HepG2 (cell line): Measurements from ENCODE around the gene STX4. TPM values are rescaled to one million over a fixed set of nuclear protein-coding genes. Genes with fewer than 3 reads are reported as not detected.

Experiments
- BRD4 ChIP-seq: sonication (generic); formaldehyde crosslinking; IDR thresholded peaks from 2 replicates; pipeline ENCODE4 v1.4.0; 2020; ENCODE audit warnings: missing genetic modification reagents
- GLMP ChIP-seq: sonication (generic); formaldehyde crosslinking; IDR thresholded peaks from 2 replicates; pipeline ENCODE4 v1.9.0; 2021; ENCODE audit warnings: missing genetic modification reagents, mild to moderate bottlenecking, borderline replicate concordance
- HMG20B ChIP-seq: conservative IDR thresholded peaks from 2 replicates; pipeline ENCODE4 v1.6.1; 2016; ENCODE audit warnings: missing genetic modification reagents, missing compliant biosample characterization
- HOXA9 ChIP-seq: sonication (generic); formaldehyde crosslinking; IDR thresholded peaks from 2 replicates; pipeline ENCODE4 v1.8.1; 2022; ENCODE audit warnings: missing genetic modification reagents, mild to moderate bottlenecking, moderate library complexity, borderline replicate concordance
- ISL2 ChIP-seq: sonication (generic); formaldehyde crosslinking; IDR thresholded peaks from 2 replicates; pipeline ENCODE4 v1.5.0; 2020; ENCODE audit warnings: missing genetic modification reagents
- KLF9 ChIP-seq: IDR thresholded peaks from 2 replicates; pipeline ENCODE4 v1.6.1; 2016; ENCODE audit warnings: low read depth
- MTA3 ChIP-seq: sonication (generic); formaldehyde crosslinking; IDR thresholded peaks from 2 replicates; pipeline ENCODE4 v1.4.0; 2020; ENCODE audit warnings: missing genetic modification reagents
- NFE2 ChIP-seq: sonication (generic); formaldehyde crosslinking; IDR thresholded peaks from 2 replicates; pipeline ENCODE4 v1.4.0; 2020; ENCODE audit warnings: missing genetic modification reagents
- RBAK ChIP-seq: sonication (generic); formaldehyde crosslinking; IDR thresholded peaks from 2 replicates; pipeline ENCODE4 v1.5.1; 2020; ENCODE audit warnings: mild to moderate bottlenecking, missing genetic modification reagents
- TEAD2 ChIP-seq: sonication (generic); formaldehyde crosslinking; IDR thresholded peaks from 2 replicates; pipeline ENCODE4 v1.9.0; 2021; ENCODE audit warnings: missing genetic modification reagents
- THYN1 ChIP-seq: sonication (generic); formaldehyde crosslinking; IDR thresholded peaks from 2 replicates; pipeline ENCODE4 v1.8.1; 2023; ENCODE audit warnings: low read depth, mild to moderate bottlenecking, moderate library complexity, missing genetic modification reagents, borderline replicate concordance
- TP53 ChIP-seq: sonication (generic); formaldehyde crosslinking; conservative IDR thresholded peaks from 2 replicates; pipeline ENCODE4 v1.4.0; 2020; ENCODE audit warnings: missing genetic modification reagents
- ZBTB14 ChIP-seq: sonication (generic); formaldehyde crosslinking; IDR thresholded peaks from 2 replicates; pipeline ENCODE4 v1.4.0; 2020; ENCODE audit warnings: missing genetic modification reagents
- ZNF225 ChIP-seq: sonication (generic); formaldehyde crosslinking; IDR thresholded peaks from 2 replicates; pipeline ENCODE4 v1.4.0; 2020; ENCODE audit warnings: mild to moderate bottlenecking, missing genetic modification reagents
- ZNF576 ChIP-seq: sonication (generic); formaldehyde crosslinking; IDR thresholded peaks from 2 replicates; pipeline ENCODE4 v1.4.0; 2020; ENCODE audit warnings: mild to moderate bottlenecking, missing genetic modification reagents
- polyA plus RNA-seq, 8 experiments: library from polyadenylated mRNA; depleted of rRNA in 3 of 8; stranded (reverse) in 7 of 8; unstranded in 1 of 8; fragments of >200 nt; fragmentation: Illumina TruSeq in 4 of 8; extraction: Trizol in 4 of 8; gene quantifications; 2 replicates each; pipeline versions ENCODE4 v1.2.1 to v1.2.3, GENCODE V29; 2011 to 2016; ENCODE audit warnings: low read depth in 4 of 8, missing spikeins in 1 of 8, mixed read lengths in 1 of 8; ENCODE audit not compliant: insufficient read depth in 1 of 8
- total RNA-seq, 5 experiments: library from RNA; depleted of rRNA; stranded (reverse); fragments of >200 nt; fragmentation: Illumina TruSeq; extraction: Trizol; gene quantifications; 2 replicates each; pipeline ENCODE4 v1.2.3, GENCODE V29; 2016; ENCODE audit warnings: low read depth in 1 of 5
- TF ChIP-seq, protein P1 (sequence below): sonication (generic); formaldehyde crosslinking; IDR thresholded peaks from 2 replicates; pipeline ENCODE4 v1.8.1; 2022; ENCODE audit warnings: low read depth, mild to moderate bottlenecking, missing genetic modification reagents
- TF ChIP-seq, protein P2 (sequence below): sonication (generic); formaldehyde crosslinking; IDR thresholded peaks from 2 replicates; pipeline ENCODE4 v1.4.0; 2020; ENCODE audit warnings: missing genetic modification reagents
- TF ChIP-seq, protein P3 (sequence below): sonication (generic); formaldehyde crosslinking; IDR thresholded peaks from 2 replicates; pipeline ENCODE4 v1.5.1; 2020; ENCODE audit warnings: mild to moderate bottlenecking, missing genetic modification reagents, moderate library complexity
- TF ChIP-seq, protein P4 (sequence below): sonication (generic); formaldehyde crosslinking; IDR thresholded peaks from 2 replicates; pipeline ENCODE4 v1.8.1; 2023; ENCODE audit warnings: mild to moderate bottlenecking, moderate library complexity, missing genetic modification reagents

STX4 gene
- total and polyA plus RNA-seq, 2 of the 13 experiments (the other 11 are each of a cell fraction or from before 2014, with no cell fraction given), result 29.2 to 34.6 TPM

DNA sequence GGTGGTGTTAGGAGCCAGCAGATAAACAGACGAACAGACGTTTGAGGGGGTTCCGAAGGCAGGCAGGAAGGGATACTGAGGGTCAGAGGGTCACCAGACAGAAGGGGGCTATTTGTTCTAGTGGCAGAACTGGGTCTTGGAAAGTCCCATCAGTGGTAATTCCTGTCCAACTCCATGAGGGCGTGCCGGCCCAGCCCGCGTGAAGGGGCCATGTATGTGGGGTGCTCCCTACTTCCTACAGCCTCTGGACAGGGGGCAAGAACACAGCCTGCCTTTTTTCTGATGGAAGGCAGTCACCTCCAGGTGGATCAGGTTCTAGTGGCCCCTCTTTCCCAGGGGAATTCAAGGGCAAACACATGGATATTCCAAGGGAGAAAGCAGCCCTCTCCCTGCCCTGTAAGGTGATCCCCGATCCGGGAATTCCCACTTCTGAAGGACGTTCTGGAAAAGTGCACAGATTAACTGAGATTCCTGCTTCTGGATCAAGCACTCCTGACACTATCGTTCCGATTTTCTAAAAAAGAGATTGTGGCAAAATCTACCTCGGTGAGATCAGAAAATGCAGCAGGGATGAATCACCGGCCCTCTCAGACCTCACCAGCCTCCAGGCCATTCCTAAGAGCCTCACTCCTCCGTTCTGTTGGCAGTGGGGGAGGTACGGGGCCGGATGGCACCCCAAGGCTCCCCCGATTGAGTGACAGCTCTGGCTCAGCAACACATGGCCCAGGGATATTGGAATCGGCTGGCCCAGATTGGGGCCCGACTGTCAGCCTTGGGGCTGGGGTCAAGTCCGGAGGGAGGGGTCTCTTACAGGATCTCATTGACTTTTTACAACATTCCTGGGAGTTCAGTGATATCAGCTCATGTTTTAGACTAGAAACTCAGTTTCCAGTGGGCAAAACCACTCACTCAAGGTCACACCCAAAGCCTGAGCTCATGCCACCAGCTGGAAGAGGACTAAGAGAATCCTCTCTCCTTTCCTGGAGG, 35.3 kb upstream of the STX4 start (continued):
- TF ChIP-seq, protein P1, sequence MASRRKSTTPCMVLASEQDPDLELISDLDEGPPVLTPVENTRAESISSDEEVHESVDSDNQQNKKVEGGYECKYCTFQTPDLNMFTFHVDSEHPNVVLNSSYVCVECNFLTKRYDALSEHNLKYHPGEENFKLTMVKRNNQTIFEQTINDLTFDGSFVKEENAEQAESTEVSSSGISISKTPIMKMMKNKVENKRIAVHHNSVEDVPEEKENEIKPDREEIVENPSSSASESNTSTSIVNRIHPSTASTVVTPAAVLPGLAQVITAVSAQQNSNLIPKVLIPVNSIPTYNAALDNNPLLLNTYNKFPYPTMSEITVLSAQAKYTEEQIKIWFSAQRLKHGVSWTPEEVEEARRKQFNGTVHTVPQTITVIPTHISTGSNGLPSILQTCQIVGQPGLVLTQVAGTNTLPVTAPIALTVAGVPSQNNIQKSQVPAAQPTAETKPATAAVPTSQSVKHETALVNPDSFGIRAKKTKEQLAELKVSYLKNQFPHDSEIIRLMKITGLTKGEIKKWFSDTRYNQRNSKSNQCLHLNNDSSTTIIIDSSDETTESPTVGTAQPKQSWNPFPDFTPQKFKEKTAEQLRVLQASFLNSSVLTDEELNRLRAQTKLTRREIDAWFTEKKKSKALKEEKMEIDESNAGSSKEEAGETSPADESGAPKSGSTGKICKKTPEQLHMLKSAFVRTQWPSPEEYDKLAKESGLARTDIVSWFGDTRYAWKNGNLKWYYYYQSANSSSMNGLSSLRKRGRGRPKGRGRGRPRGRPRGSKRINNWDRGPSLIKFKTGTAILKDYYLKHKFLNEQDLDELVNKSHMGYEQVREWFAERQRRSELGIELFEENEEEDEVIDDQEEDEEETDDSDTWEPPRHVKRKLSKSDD (CRISPR knock-in tag), result no peak
- TF ChIP-seq NFE2, result no peak
- TF ChIP-seq TP53, result no peak
- TF ChIP-seq TEAD2, result no peak
- TF ChIP-seq ZNF225 (CRISPR knock-in tag), result peak; percentile 70; the same call in 1 of the 2 replicates
- TF ChIP-seq, protein P2, sequence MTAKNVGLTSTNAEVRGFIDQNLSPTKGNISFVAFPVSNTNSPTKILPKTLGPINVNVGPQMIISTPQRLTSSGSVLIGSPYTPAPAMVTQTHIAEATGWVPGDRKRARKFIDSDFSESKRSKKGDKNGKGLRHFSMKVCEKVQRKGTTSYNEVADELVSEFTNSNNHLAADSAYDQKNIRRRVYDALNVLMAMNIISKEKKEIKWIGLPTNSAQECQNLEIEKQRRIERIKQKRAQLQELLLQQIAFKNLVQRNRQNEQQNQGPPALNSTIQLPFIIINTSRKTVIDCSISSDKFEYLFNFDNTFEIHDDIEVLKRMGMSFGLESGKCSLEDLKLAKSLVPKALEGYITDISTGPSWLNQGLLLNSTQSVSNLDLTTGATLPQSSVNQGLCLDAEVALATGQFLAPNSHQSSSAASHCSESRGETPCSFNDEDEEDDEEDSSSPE (CRISPR knock-in tag), result 0 out of 2 replicates have a peak, but pooled peaks have one; percentile 6
- no peak for TF ChIP-seq BRD4 (CRISPR knock-in tag)
- TF ChIP-seq, protein P3, sequence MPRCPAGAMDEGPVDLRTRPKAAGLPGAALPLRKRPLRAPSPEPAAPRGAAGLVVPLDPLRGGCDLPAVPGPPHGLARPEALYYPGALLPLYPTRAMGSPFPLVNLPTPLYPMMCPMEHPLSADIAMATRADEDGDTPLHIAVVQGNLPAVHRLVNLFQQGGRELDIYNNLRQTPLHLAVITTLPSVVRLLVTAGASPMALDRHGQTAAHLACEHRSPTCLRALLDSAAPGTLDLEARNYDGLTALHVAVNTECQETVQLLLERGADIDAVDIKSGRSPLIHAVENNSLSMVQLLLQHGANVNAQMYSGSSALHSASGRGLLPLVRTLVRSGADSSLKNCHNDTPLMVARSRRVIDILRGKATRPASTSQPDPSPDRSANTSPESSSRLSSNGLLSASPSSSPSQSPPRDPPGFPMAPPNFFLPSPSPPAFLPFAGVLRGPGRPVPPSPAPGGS (CRISPR knock-in tag), result 0 out of 2 replicates have a peak, but pooled peaks have one; percentile 73
- no peak for TF ChIP-seq THYN1
- TF ChIP-seq RBAK (CRISPR knock-in tag), result no peak
- TF ChIP-seq MTA3 (CRISPR knock-in tag), result no peak
- no peak for TF ChIP-seq HMG20B (CRISPR knock-in tag)
- no peak for TF ChIP-seq ISL2 (CRISPR knock-in tag)
- no peak for TF ChIP-seq KLF9
- TF ChIP-seq, protein P4, sequence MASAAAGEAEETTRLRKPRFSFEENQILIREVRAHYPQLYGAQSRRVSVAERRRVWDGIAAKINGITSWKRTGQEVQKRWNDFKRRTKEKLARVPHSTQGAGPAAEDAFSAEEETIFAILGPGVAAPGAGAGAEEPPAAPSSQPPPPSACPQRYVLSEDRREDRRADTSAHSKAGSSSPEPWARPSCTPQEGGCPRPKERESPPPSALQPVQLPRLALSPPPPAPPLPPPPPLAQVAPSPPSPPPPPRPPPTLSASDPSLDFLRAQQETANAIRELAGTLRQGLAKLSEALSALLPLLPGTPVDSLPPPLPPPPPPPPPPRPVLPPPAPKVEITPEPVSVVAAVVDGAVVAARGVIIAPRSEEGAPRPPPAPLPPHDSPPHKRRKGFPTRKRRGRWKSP (CRISPR knock-in tag), result 0 out of 2 replicates have a peak, but pooled peaks have one; percentile 22
- TF ChIP-seq ZNF576 (CRISPR knock-in tag), result no peak
- no peak for TF ChIP-seq HOXA9 (CRISPR knock-in tag)
- TF ChIP-seq GLMP (CRISPR knock-in tag), result no peak
- TF ChIP-seq ZBTB14 (CRISPR knock-in tag), result no peak
